ENCODE data around the gene ETNPPL.
A peak's percentile ranks its signal among the peaks of the same experiment; 100 is the strongest.

ETNPPL gene

DNA sequence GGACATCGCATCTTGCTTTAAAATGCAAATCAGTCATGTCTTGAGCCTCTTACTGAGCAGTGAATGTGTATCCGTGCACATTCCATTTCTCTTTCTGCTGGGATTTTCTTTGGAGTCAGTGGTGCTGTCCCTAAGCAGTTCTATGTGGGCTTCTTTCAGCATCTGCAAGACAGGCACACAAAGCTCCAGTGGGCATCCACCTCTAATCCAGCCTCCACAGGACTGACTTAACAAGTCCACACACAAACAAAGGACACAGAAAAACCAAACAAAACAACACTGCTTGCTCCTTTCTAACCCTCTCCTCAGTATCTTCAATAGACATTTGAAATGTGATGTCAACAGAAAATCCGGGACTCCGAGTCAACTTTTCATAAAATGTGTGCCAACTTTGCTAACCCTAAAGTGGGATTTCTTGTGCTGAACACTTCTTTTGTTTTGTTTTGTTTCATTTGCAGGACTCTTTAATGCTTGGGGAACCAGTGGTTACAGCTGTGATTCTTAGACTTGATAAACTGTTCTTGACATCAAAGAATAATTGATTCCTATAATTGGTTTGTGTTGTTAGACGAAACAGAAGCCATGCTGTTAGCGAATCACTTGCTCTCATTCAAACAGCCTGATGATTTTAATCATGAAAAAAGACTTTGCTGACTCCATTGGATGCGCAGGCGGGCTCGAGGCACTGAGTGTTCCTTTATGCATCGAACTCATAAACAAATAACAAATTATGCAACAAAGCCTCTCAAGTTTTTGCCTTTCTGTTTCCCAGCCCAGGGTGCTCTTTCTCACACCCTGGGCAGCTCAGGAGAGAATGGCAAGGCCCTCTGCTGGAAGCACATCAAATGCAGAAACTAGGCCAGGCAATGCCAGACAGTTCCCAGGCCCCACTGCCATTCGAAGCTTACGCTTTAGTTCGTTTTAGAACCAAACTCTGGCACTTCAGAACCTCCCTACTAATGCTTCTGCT is 20.1 kb downstream of the ETNPPL start:
- no peaks in the 10 kb centered on the region for H3K79me2 ChIP-seq (ENCODE audit: insufficient read depth, low read length)
- no peaks in the 10 kb centered on the region for H4K20me1 ChIP-seq (ENCODE audit: insufficient read depth, low read length)
- H2AFZ ChIP-seq (ENCODE audit: low read depth, low read length), result no peak overlapping the region
- H3K4me3 ChIP-seq (ENCODE audit: low read depth in 1 of 2, low read length in 2 of 2), result no peak overlapping the region
- H3K9me3 ChIP-seq (ENCODE audit: insufficient read depth, low read length, severe bottlenecking), result no peaks in the 10 kb centered on the region
- no peak overlapping the region for H3K9ac ChIP-seq (ENCODE audit: low read depth, low read length)
- peaks cover 9% of the 10 kb centered on the region for H3K4me1 ChIP-seq (ENCODE audit: insufficient read depth, low read length)
- H3K27ac ChIP-seq (ENCODE audit: low read length), result no peak overlapping the region
- H3K4me2 ChIP-seq (ENCODE audit: insufficient read depth, low read length), result no peak overlapping the region
- no peak for ATAC-seq (ENCODE audit: insufficient read depth, low read depth)
- H3K36me3 ChIP-seq (ENCODE audit: insufficient read depth, low read length), result no peaks in the 10 kb centered on the region
- TF ChIP-seq, protein P1, sequence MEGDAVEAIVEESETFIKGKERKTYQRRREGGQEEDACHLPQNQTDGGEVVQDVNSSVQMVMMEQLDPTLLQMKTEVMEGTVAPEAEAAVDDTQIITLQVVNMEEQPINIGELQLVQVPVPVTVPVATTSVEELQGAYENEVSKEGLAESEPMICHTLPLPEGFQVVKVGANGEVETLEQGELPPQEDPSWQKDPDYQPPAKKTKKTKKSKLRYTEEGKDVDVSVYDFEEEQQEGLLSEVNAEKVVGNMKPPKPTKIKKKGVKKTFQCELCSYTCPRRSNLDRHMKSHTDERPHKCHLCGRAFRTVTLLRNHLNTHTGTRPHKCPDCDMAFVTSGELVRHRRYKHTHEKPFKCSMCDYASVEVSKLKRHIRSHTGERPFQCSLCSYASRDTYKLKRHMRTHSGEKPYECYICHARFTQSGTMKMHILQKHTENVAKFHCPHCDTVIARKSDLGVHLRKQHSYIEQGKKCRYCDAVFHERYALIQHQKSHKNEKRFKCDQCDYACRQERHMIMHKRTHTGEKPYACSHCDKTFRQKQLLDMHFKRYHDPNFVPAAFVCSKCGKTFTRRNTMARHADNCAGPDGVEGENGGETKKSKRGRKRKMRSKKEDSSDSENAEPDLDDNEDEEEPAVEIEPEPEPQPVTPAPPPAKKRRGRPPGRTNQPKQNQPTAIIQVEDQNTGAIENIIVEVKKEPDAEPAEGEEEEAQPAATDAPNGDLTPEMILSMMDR (IDR thresholded peaks at IDR 0.05; ENCODE audit: borderline replicate concordance, extremely low read depth, low read length, poor library complexity, severe bottlenecking), result peak; percentile 22
- TF ChIP-seq EZH2 (IDR thresholded peaks at IDR 0.05; ENCODE audit: borderline replicate concordance, low read depth, low read length, severe bottlenecking), result no peak
- no peaks in the 10 kb centered on the region for H3K27me3 ChIP-seq (ENCODE audit: insufficient read depth, low read length, poor library complexity)
- DNase-seq, result no peak

DNA sequence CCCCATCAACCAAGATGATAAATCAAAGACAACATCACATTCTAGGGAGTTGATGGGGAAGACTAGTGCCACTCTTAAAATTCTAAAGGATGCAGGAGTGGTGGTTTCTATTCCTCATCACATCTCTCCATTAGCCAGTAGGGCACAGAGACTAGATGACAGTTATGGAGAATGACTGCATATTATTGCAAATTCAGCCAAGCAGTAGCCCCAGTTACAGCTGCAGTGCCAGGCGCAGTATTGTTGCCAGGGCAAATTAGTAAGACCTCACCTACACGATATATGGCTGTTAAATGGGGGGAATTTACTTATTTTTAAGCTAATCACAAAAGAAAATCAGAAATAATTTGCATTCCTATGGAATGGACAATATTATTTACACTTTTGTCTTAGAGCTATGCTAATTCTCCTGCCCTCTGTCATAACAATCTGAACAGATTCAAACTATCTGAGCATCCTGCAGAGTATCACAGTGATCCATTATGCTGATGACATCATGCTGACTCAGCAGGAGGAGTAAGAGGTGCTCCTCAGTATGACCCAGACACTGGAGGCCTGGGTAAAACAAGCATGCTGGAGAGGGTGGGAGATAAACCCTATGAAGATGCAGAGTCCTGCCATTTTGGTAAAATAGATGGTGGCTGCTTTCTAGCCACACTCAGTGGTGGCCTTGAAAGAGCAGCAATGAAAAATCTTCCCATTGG is 24.7 kb downstream of the ETNPPL start:
- H3K4me3 ChIP-seq (ENCODE audit: low read depth in 1 of 2, low read length in 2 of 2), result no peak overlapping the region
- no peaks in the 10 kb centered on the region for H3K79me2 ChIP-seq (ENCODE audit: insufficient read depth, low read length)
- H2AFZ ChIP-seq (ENCODE audit: low read depth, low read length), result no peak overlapping the region
- no peaks in the 10 kb centered on the region for H3K36me3 ChIP-seq (ENCODE audit: insufficient read depth, low read length)
- H3K27ac ChIP-seq (ENCODE audit: low read length), result no peak overlapping the region
- ATAC-seq (ENCODE audit: insufficient read depth, low read depth) (no peak), DNase-seq (no peak)
- H3K9ac ChIP-seq (ENCODE audit: low read depth, low read length), result no peak overlapping the region
- H3K27me3 ChIP-seq (ENCODE audit: insufficient read depth, low read length, poor library complexity), result no peaks in the 10 kb centered on the region
- H3K4me1 ChIP-seq (ENCODE audit: insufficient read depth, low read length), result no peaks in the 10 kb centered on the region
- H4K20me1 ChIP-seq (ENCODE audit: insufficient read depth, low read length), result no peaks in the 10 kb centered on the region
- H3K9me3 ChIP-seq (ENCODE audit: insufficient read depth, low read length, severe bottlenecking), result no peaks in the 10 kb centered on the region
- TF ChIP-seq, protein P1 (IDR thresholded peaks at IDR 0.05; ENCODE audit: borderline replicate concordance, extremely low read depth, low read length, poor library complexity, severe bottlenecking), result no peak
- no peak for TF ChIP-seq EZH2 (IDR thresholded peaks at IDR 0.05; ENCODE audit: borderline replicate concordance, low read depth, low read length, severe bottlenecking)
- no peak overlapping the region for H3K4me2 ChIP-seq (ENCODE audit: insufficient read depth, low read length)

DNA sequence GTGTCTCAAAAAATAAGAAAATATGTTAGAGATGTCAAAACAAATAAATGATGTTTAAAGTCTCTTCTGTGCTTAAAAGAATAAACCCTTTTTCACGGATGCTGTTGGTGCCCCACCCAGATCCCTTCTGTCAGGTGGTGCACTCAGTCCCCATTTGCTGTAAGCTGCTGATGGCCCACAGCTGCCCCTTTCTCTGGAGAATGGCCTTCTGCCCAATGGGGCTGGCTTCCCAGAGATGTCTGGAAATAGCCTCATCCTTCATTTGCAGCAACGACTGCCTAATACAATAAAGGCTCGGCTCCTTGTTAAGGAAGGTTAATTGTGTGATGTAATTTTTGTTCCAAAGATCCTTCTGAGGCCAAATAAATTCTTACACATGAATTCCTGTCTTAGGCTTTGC is 31.8 kb downstream of the ETNPPL start:
- Histone ChIP-seq H3K9ac (ENCODE audit: low read depth, low read length) (no peak overlapping the region), H3K79me2 (ENCODE audit: insufficient read depth, low read length) (no peaks in the 10 kb centered on the region), H3K36me3 (ENCODE audit: insufficient read depth, low read length) (no peaks in the 10 kb centered on the region), H3K27ac (ENCODE audit: low read length) (no peak overlapping the region), H2AFZ (ENCODE audit: low read depth, low read length) (no peak overlapping the region), H3K4me3 (ENCODE audit: low read depth in 1 of 2, low read length in 2 of 2) (no peak overlapping the region), H4K20me1 (ENCODE audit: insufficient read depth, low read length) (no peaks in the 10 kb centered on the region), H3K4me1 (ENCODE audit: insufficient read depth, low read length) (no peaks in the 10 kb centered on the region), H3K27me3 (ENCODE audit: insufficient read depth, low read length, poor library complexity) (no peaks in the 10 kb centered on the region), H3K4me2 (ENCODE audit: insufficient read depth, low read length) (no peak overlapping the region), H3K9me3 (ENCODE audit: insufficient read depth, low read length, severe bottlenecking) (peaks cover 8% of the 10 kb centered on the region)
- TF ChIP-seq EZH2 (IDR thresholded peaks at IDR 0.05; ENCODE audit: borderline replicate concordance, low read depth, low read length, severe bottlenecking), result no peak
- TF ChIP-seq, protein P1 (IDR thresholded peaks at IDR 0.05; ENCODE audit: borderline replicate concordance, extremely low read depth, low read length, poor library complexity, severe bottlenecking), result no peak
- ATAC-seq (ENCODE audit: insufficient read depth, low read depth), result no peak
- no peak for DNase-seq

All from DND-41 (cell line).